IMR-90 (cell line): ENCODE results near the gene HERPUD1. TPM values are rescaled to one million over a fixed set of nuclear protein-coding genes. Genes with fewer than 3 reads are reported as not detected.

Experiments
- ATAC-seq: fragments of 200-7000 bp; cut with Tn5 transposase; 2 replicates; pipeline ENCODE4 v1.9.1; 2020; ENCODE audit warnings: low read depth, mild to moderate bottlenecking, moderate library complexity
- BruUV-seq: library from RNA; stranded (reverse); fragments of 400-500 nt; replicated peaks from 2 replicates; lab custom pipeline; 2021; lab: Mats Ljungman, UMichigan
- CTCF ChIA-PET: fragments of 300-600 bp; formaldehyde crosslinking; extraction: SDS; loops from one replicate; lab custom pipeline; 2021; ENCODE audit warnings: antibody characterized with exemption; lab: Yijun Ruan, JAX
- POLR2A ChIA-PET: fragments of 300-600 bp; sonication (Branson Sonifier 250); formaldehyde crosslinking; loops from one replicate; lab custom pipeline; 2022; ENCODE audit warnings: antibody characterized with exemption; ENCODE audit not compliant: unreplicated experiment; lab: Charles Lee
- DNase-seq: peaks from one replicate; pipeline ENCODE4 v3.0.0; 2013
- H2AFZ ChIP-seq: replicated peaks from 2 replicates; pipeline ENCODE3; 2013; ENCODE audit warnings: low read length, mild to moderate bottlenecking; ENCODE audit not compliant: poor library complexity
- H2AK5ac ChIP-seq: 2 replicates; pipeline ENCODE4 v1.6.1; 2013; ENCODE audit warnings: low read depth, low read length, inconsistent platforms
- H2AK9ac ChIP-seq: replicated peaks from 2 replicates; pipeline ENCODE3; 2013; ENCODE audit warnings: mild to moderate bottlenecking, low read depth, low read length, moderate library complexity; ENCODE audit not compliant: poor library complexity
- H2BK120ac ChIP-seq: 2 replicates; pipeline ENCODE4 v1.6.1; 2013; ENCODE audit warnings: low read depth, low read length, inconsistent platforms
- H2BK15ac ChIP-seq: 3 replicates; pipeline ENCODE4 v1.6.1; 2013; ENCODE audit warnings: low read depth, low read length, inconsistent platforms
- H2BK20ac ChIP-seq: 2 replicates; pipeline ENCODE4 v1.6.1; 2013; ENCODE audit warnings: low read depth, mild to moderate bottlenecking, inconsistent platforms, low read length, moderate library complexity
- H2BK5ac ChIP-seq: 2 replicates; pipeline ENCODE4 v1.6.1; 2013; ENCODE audit warnings: mild to moderate bottlenecking, low read depth, low read length, inconsistent platforms; ENCODE audit not compliant: poor library complexity, severe bottlenecking
- H3K14ac ChIP-seq: replicated peaks from 2 replicates; pipeline ENCODE4 v1.6.1; 2013; ENCODE audit warnings: low read depth, low read length, inconsistent platforms
- H3K18ac ChIP-seq: 2 replicates; pipeline ENCODE4 v1.6.1; 2013; ENCODE audit warnings: low read depth, low read length, control low read depth
- H3K23ac ChIP-seq: 2 replicates; pipeline ENCODE4 v1.6.1; 2013; ENCODE audit warnings: low read depth, low read length, inconsistent platforms
- H3K27ac ChIP-seq: 2 replicates; pipeline ENCODE4 v1.5.1; 2013; ENCODE audit warnings: mild to moderate bottlenecking, control low read depth, low read length; ENCODE audit not compliant: insufficient read depth
- H3K27me3 ChIP-seq: 2 replicates; pipeline ENCODE4 v1.6.1; 2013; ENCODE audit warnings: low read length; ENCODE audit not compliant: control insufficient read depth, insufficient read depth
- H3K36me3 ChIP-seq: 2 replicates; pipeline ENCODE4 v1.6.1; 2013; ENCODE audit warnings: low read length, mixed read lengths; ENCODE audit not compliant: control insufficient read depth, insufficient read depth
- H3K4ac ChIP-seq: 2 replicates; pipeline ENCODE4 v1.6.1; 2013; ENCODE audit warnings: low read depth, low read length, inconsistent platforms
- H3K4me1 ChIP-seq: 2 replicates; pipeline ENCODE4 v1.6.1; 2013; ENCODE audit warnings: low read length, mixed read lengths; ENCODE audit not compliant: control insufficient read depth, insufficient read depth
- H3K4me2 ChIP-seq: 2 replicates; pipeline ENCODE4 v1.6.1; 2013; ENCODE audit warnings: low read depth, mild to moderate bottlenecking, control low read depth, low read length, moderate library complexity
- H3K4me3 ChIP-seq: 2 replicates; pipeline ENCODE4 v1.5.1; 2013; ENCODE audit warnings: low read depth, mild to moderate bottlenecking, control low read depth, low read length, moderate library complexity; ENCODE audit not compliant: insufficient read depth
- H3K56ac ChIP-seq: 2 replicates; pipeline ENCODE4 v1.6.1; 2013; ENCODE audit warnings: low read length, inconsistent platforms; ENCODE audit not compliant: insufficient read depth; ENCODE audit errors: extremely low read depth
- H3K79me1 ChIP-seq, 2 experiments: 2 replicates each; pipeline ENCODE4 v1.6.1; 2013; ENCODE audit warnings: low read length in 2 of 2, inconsistent platforms in 1 of 2, low read depth in 1 of 2
- H3K9ac ChIP-seq: 2 replicates; pipeline ENCODE4 v1.6.1; 2013; ENCODE audit warnings: low read depth, low read length, control low read depth
- H3K9me1 ChIP-seq: 2 replicates; pipeline ENCODE4 v1.6.1; 2013; ENCODE audit warnings: low read length, inconsistent platforms; ENCODE audit not compliant: insufficient read depth
- H3K9me3 ChIP-seq: 2 replicates; pipeline ENCODE4 v1.6.1; 2013; ENCODE audit warnings: low read length; ENCODE audit not compliant: control insufficient read depth, insufficient read depth
- H4K20me1 ChIP-seq: 2 replicates; pipeline ENCODE4 v1.6.1; 2013; ENCODE audit warnings: low read length, inconsistent platforms; ENCODE audit not compliant: insufficient read depth
- H4K5ac ChIP-seq: 2 replicates; pipeline ENCODE4 v1.6.1; 2013; ENCODE audit warnings: mild to moderate bottlenecking, low read depth, low read length, control low read depth
- H4K8ac ChIP-seq, 2 experiments: 2 replicates each; pipeline ENCODE4 v1.6.1; 2013; ENCODE audit warnings: low read depth in 2 of 2, low read length in 2 of 2, control low read depth in 1 of 2, inconsistent platforms in 1 of 2
- H4K91ac ChIP-seq: 2 replicates; pipeline ENCODE4 v1.6.1; 2013; ENCODE audit warnings: low read depth, low read length, inconsistent platforms; ENCODE audit not compliant: insufficient read depth
- RCOR1 ChIP-seq: IDR thresholded peaks from 2 replicates; pipeline ENCODE4 v1.6.1; 2012; ENCODE audit warnings: mild to moderate bottlenecking, low read length, improper control_type of control experiment; ENCODE audit not compliant: insufficient replicate concordance
- USF2 ChIP-seq: fragments of 150-350 bp; IDR thresholded peaks from 2 replicates; pipeline ENCODE4 v1.6.1; 2017; ENCODE audit warnings: mild to moderate bottlenecking, antibody characterized with exemption, low read length, low read depth
- WGBS, 2 experiments: methylation state at CpG; one replicate each; pipeline versions ENCODE4 v1.1.5 to v1.1.7; 2013; ENCODE audit warnings: missing lambda C conversion rate in 2 of 2; ENCODE audit not compliant: insufficient read length in 1 of 2; ENCODE audit errors: extremely low coverage in 2 of 2; 5-methylcytosine and 5-hydroxymethylcytosine counted together
- dilution Hi-C: fragments of 300-500 bp; cut with HindIII; formaldehyde crosslinking; loops from one replicate; pipeline ENCODE4 v1.14.3; 2018; ENCODE audit warnings: low sequenced_read_pairs; ENCODE audit not compliant: unreplicated experiment
- in situ Hi-C: fragments of 300-500 bp; cut with MboI; formaldehyde crosslinking; loops from 3 replicates; pipeline ENCODE4 v1.14.3; 2019; ENCODE audit warnings: low sequenced_read_pairs, inconsistent platforms, mixed read lengths
- intact Hi-C: fragments of 100-400 bp; cut with micrococcal nuclease; formaldehyde crosslinking; loops from 2 replicates; pipeline ENCODE4 v1.10.0; 2022
- polyA plus RNA-seq, 3 experiments: library from polyadenylated mRNA; depleted of rRNA; stranded (reverse); fragments of >200 nt; gene quantifications; 2 replicates each; pipeline ENCODE4 v1.2.3, GENCODE V29; 2012; ENCODE audit warnings: low replicate concordance in 1 of 3
- total RNA-seq: library from RNA; depleted of rRNA; stranded (reverse); fragments of >200 nt; gene quantifications from 2 replicates; pipeline ENCODE4 v1.2.3, GENCODE V29; 2012

Gene HERPUD1
- total and polyA plus RNA-seq, 2 of the 4 experiments (the other 2 are of a cell fraction), result 130 to 148 TPM

GRCh38 chr16:56885446-56886162, 46.3 kb upstream of the HERPUD1 start:
- H2BK120ac ChIP-seq, result no peak overlapping the region
- no peak overlapping the region for H2BK5ac ChIP-seq
- no peak overlapping the region for H2AFZ ChIP-seq
- intact Hi-C loops, result no loop called here
- ChIA-PET POLR2A (no interaction called here), CTCF (no interaction called here)
- DNase-seq, result no peak
- no peak overlapping the region for H3K4ac ChIP-seq
- in situ Hi-C loops, result no loop called here
- no peak overlapping the region for H3K14ac ChIP-seq
- no peak overlapping the region for H2AK5ac ChIP-seq
- H2AK9ac ChIP-seq, result no peak overlapping the region
- H3K9me3 ChIP-seq, result no peaks in the 10 kb centered on the region
- peaks cover 14% of the 10 kb centered on the region; the same call in 1 of the 2 replicates for H3K27me3 ChIP-seq
- no peak overlapping the region for H4K8ac ChIP-seq
- TF ChIP-seq RCOR1, result no peak
- no peak for TF ChIP-seq USF2
- no peak overlapping the region for H3K27ac ChIP-seq
- no peak overlapping the region for H3K18ac ChIP-seq
- no peak overlapping the region for H3K9ac ChIP-seq
- H3K23ac ChIP-seq, result no peak overlapping the region
- no peaks in the 10 kb centered on the region for H3K36me3 ChIP-seq
- no peaks in the 10 kb centered on the region for H4K20me1 ChIP-seq
- dilution Hi-C loops, result no loop called here
- H3K4me1 ChIP-seq, result no peaks in the 10 kb centered on the region
- H3K4me3 ChIP-seq, result no peak overlapping the region
- no TSS peak for BruUV-seq
- H3K4me2 ChIP-seq, result no peak overlapping the region
- H4K91ac ChIP-seq, result no peak overlapping the region
- 63% methylated on average over 1 of the region's 9 CpGs; no CpG with 5 or more reads in 1 of the 2 experiments for WGBS, 2 experiments
- no peak overlapping the region for H3K56ac ChIP-seq
- H3K79me1 ChIP-seq, result no peaks in the 10 kb centered on the region
- no peak overlapping the region for H4K5ac ChIP-seq
- ATAC-seq, result no peak
- no peaks in the 10 kb centered on the region for H3K9me1 ChIP-seq
- no peak overlapping the region for H2BK15ac ChIP-seq
- no peak overlapping the region for H2BK20ac ChIP-seq
